Astrocyte of the cerebellum (primary cell): ENCODE measurements around the gene RAD51B.

Experiments used
- DNase-seq: peaks from one replicate; pipeline ENCODE4 v3.0.0-alpha.2; 2011; ENCODE audit warnings: low read depth
- H3K4me3 ChIP-seq: 2 replicates; pipeline ENCODE4 v1.5.1; 2011; ENCODE audit warnings: mild to moderate bottlenecking, low read depth, low read length, moderate library complexity
- CTCF ChIP-seq: IDR thresholded peaks from 2 replicates; pipeline ENCODE4 v1.5.1; 2012; ENCODE audit warnings: low read length, low read depth, moderate library complexity, mild to moderate bottlenecking; ENCODE audit errors: missing control alignments
- in situ Hi-C: cut with HindIII; loops from 2 replicates; pipeline ENCODE4 v1.10.0; 2017; ENCODE audit warnings: low sequenced_read_pairs

RAD51B gene

GRCh38 chr14:68264260-68264569, 444.6 kb downstream of the RAD51B start:
- DNase-seq = no peak
- H3K4me3 ChIP-seq = no peak overlapping the region
- no peak for TF ChIP-seq CTCF
- in situ Hi-C loops = no loop called here

DNA sequence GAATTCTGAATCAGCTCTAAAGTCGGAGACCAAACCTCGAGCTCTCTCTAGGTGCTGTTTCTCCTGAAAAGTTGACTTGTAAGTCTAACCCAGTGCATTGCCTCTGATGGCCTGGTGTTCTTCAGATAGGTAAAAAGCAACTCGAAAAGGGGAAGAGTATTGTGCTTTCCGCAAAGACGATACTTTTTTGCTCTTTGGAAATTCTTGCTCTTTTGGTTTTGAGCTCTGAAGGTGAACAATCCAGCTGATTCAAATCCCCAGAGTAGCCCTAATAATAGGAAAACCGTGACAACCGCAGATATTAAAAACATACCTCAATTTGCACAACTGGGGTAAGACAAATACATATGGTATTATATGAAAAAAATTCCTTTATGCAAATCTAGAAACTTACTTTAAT, 447.4 kb downstream of the RAD51B start:
- H3K4me3 ChIP-seq = no peak overlapping the region
- DNase-seq = no peak
- in situ Hi-C loops = no loop called here
- no peak for TF ChIP-seq CTCF

GRCh38 chr14:68268197-68268596, 448.6 kb downstream of the RAD51B start:
- no peak for DNase-seq
- no peak overlapping the region for H3K4me3 ChIP-seq
- no peak for TF ChIP-seq CTCF
- in situ Hi-C loops = no loop called here

DNA sequence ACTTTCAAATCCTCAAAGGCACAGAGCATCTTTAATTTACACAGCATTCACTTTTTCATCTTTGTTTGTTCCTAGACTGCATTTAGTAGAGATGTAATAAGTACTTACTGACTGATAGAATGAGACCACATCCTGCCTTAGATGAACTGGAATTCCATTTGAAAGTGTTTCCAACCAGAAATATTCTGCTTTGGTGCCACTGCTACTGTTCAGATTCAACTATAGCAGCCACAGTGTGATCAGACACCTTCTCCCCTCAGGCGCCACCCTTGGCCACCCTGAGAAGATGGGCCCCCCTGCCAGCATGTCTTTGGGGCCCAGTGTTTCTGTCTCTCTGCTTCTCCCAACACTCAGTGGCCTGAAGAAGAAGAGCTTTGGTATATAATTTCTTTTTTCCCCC, 449.1 kb downstream of the RAD51B start:
- in situ Hi-C loops = no loop called here
- H3K4me3 ChIP-seq = no peak overlapping the region
- no peak for DNase-seq
- no peak for TF ChIP-seq CTCF

DNA sequence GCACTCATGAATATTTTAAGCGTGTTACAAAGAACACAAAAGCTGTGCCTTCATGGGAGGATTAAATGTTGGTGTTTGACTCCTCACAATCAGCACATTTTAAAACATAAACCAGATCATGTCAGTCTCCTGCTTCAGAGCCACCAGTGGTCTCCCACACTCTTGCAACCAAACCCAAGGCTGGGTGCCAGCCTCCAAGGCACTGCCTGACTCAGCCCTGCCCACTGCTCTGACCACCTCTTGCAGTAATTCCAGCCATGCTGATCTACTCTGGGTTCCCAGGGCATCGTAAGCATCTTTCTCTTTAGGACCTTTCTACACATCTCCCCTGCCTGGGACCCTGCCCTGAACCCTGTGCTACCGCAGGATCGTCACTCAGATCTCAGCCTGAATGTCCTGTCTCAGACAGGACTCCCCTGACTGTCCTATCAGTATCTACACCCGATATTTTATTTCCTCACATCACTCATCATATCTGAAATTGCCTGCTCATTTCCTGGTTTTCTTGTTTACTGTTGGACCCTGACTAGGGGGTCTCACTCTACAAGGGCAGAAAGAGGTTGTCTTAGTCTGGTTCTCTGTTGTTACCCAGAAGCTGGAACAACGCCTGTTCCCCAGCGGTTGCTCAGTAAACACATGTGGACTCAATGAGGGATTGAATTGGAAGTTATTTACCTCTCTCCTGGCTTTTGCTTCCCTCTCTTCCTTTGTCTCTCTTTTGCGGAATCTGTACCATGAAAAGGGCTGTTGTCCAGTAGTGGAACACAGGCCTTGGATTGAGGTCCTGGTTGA, 449.8 kb downstream of the RAD51B start:
- no peak for TF ChIP-seq CTCF
- H3K4me3 ChIP-seq = no peak overlapping the region
- in situ Hi-C loops = no loop called here
- no peak for DNase-seq

DNA sequence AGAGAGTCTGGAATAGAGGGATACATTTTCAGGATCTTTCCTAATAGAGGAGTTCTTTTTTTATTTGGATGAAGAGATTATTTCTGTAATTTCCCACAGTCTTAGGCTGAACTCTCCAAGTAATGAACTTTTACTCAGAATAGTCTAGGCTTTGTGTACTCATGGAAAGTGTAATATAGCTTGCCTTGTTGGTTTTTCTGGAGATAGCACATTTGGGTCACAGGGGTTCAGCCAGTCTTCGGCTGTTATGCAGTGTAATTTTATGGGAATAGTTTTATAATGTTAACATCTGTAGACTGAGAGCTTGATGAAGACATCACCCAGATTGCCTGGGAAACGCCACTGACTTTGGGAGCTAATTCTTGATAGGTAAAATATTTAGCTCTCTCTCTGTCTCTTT, 450.8 kb downstream of the RAD51B start:
- in situ Hi-C loops = no loop called here
- H3K4me3 ChIP-seq = no peak overlapping the region
- DNase-seq = no peak
- no peak for TF ChIP-seq CTCF
